ENCODE measurements around the gene MEX3D. TPM values are rescaled to one million over a fixed set of nuclear protein-coding genes. Genes with fewer than 3 reads are reported as not detected.

MEX3D gene
- total and polyA plus RNA-seq, 2 of the 4 experiments (the other 2 are of a cell fraction): 9.1 to 9.6 TPM

DNA sequence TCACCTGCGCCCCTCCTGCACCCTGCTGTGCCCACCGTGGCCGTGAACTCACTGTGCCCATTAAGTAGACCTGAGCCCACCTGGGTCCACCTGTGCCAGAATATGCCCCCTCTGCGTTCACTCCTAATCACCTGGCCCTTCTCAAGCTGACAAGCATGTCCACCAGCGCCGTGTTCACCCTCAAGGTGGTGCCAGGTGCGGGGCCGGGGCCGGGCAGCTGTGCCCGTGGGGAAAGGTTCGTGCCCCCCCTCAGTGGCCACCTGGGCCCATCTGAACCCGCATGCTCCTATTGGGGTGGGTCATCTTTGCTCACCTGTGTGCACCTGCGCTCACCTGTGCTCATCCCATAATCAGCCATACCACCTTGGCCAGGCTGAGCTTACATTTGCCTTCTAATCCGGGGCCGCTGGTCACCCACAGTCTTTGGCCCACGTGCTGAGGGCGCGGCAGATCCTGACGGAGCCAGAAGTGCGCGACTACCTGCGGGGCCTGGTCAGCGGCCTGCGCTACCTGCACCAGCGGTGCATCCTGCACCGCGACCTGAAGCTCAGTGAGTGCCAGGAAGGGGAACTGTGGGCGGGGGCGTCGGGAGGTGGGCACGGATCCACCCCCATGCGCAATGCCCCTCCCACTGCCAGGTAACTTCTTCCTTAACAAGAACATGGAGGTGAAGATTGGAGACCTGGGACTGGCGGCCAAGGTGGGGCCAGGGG, 41.9 kb downstream of the MEX3D start (continued):
- TF ChIP-seq, protein P1, sequence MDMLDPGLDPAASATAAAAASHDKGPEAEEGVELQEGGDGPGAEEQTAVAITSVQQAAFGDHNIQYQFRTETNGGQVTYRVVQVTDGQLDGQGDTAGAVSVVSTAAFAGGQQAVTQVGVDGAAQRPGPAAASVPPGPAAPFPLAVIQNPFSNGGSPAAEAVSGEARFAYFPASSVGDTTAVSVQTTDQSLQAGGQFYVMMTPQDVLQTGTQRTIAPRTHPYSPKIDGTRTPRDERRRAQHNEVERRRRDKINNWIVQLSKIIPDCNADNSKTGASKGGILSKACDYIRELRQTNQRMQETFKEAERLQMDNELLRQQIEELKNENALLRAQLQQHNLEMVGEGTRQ (IDR thresholded peaks at IDR 0.05; ENCODE audit: low read depth, low read length): no peak
- TF ChIP-seq POLR2A (IDR thresholded peaks at IDR 0.05; ENCODE audit: low read depth, low read length) (no peak), SMC3 (IDR thresholded peaks at IDR 0.05; ENCODE audit: low read depth, low read length) (no peak)

GRCh38 chr19:1525343-1525742, 42.8 kb downstream of the MEX3D start:
- Histone ChIP-seq H3K4ac (ENCODE audit: low read depth, low read length) (no peak overlapping the region), H3K4me1 (ENCODE audit: control insufficient read depth, insufficient read depth, low read length) (no peaks in the 10 kb centered on the region; the same call in 1 of the 2 replicates), H3K14ac (replicated peaks; ENCODE audit: low read depth, low read length) (no peak overlapping the region), H2AFZ (replicated peaks; ENCODE audit: low read length, poor library complexity) (no peak overlapping the region), H3K18ac (ENCODE audit: low read depth, low read length) (no peak overlapping the region), H3K27ac (ENCODE audit: insufficient read depth, low read length) (no peak overlapping the region), H3K9me1 (ENCODE audit: insufficient read depth, low read length) (peaks cover 4% of the 10 kb centered on the region; the same call in 1 of the 2 replicates), H4K5ac (ENCODE audit: low read depth, low read length) (no peak overlapping the region), H3K4me2 (ENCODE audit: low read depth, low read length) (no peak overlapping the region), H3K79me1 (ENCODE audit: low read depth in 1 of 2, low read length in 2 of 2) (no peaks in the 10 kb centered on the region), H4K20me1 (ENCODE audit: insufficient read depth, low read length) (peaks cover 7% of the 10 kb centered on the region; the same call in 1 of the 2 replicates), H3K36me3 (ENCODE audit: control insufficient read depth, insufficient read depth, low read length) (no peaks in the 10 kb centered on the region), H3K56ac (ENCODE audit: extremely low read depth, insufficient read depth, low read length) (no peak overlapping the region), H2AK5ac (ENCODE audit: low read depth, low read length) (no peak overlapping the region), H3K9ac (ENCODE audit: low read depth, low read length) (no peak overlapping the region), H3K23ac (ENCODE audit: low read depth, low read length) (no peak overlapping the region), H2BK20ac (ENCODE audit: low read depth, low read length) (no peak overlapping the region), H4K8ac (ENCODE audit: low read depth in 2 of 2, low read length in 2 of 2) (no peak overlapping the region), H4K91ac (ENCODE audit: insufficient read depth, low read depth, low read length) (no peak overlapping the region), H2BK120ac (ENCODE audit: low read depth, low read length) (no peak overlapping the region), H2BK5ac (ENCODE audit: low read depth, low read length, poor library complexity, severe bottlenecking) (no peak overlapping the region), H3K4me3 (ENCODE audit: insufficient read depth, low read depth, low read length) (no peak overlapping the region), H3K27me3 (ENCODE audit: control insufficient read depth, insufficient read depth, low read length) (peaks cover 38% of the 10 kb centered on the region), H2BK15ac (ENCODE audit: low read depth, low read length) (no peak overlapping the region), H2AK9ac (replicated peaks; ENCODE audit: low read depth, low read length, poor library complexity) (no peak overlapping the region), H3K9me3 (ENCODE audit: control insufficient read depth, insufficient read depth, low read length) (no peaks in the 10 kb centered on the region)
- WGBS, 2 experiments (ENCODE audit: extremely low coverage in 2 of 2, insufficient read length in 1 of 2): 69% methylated on average over 26 of the region's 31 CpGs; no CpG with 5 or more reads in 1 of the 2 experiments
- no TSS peak for BruUV-seq (replicated peaks)
- no peak for DNase-seq
- no peak for TF ChIP-seq RAD21 (IDR thresholded peaks at IDR 0.05; ENCODE audit: low read length)
- intact Hi-C loops (cut with micrococcal nuclease): no loop called here
- in situ Hi-C loops (cut with MboI; ENCODE audit: low sequenced_read_pairs): loop anchor here (25.0 kb wide), 1 partner anchor 262 kb away; no protein-coding TSS in a partner anchor
- dilution Hi-C loops (cut with HindIII; ENCODE audit: low sequenced_read_pairs, unreplicated experiment): no loop called here
- ChIA-PET POLR2A (ENCODE audit: unreplicated experiment) (no interaction called here), CTCF (no interaction called here)
- ATAC-seq (ENCODE audit: low read depth): no peak

Data from IMR-90 (cell line).